Measurements from ENCODE around the gene STAM.
"Not testable (repeated sequence)": the region's sequence is repeated elsewhere in the genome, so short reads cannot be mapped to it uniquely, and the experiment has no call there.

The STAM gene

GRCh38 chr10:17643755-17644484, at the start of gene STAM:
Gene STAM, plus strand, starts transcription at chr10:17644151. Its CDS starts 189 bp downstream, at chr10:17644340.
- DNase-seq = peak; percentile 93

- no peak for DNase-seq
These were observed 46.6 kb upstream of the STAM start for GRCh38 chr10:17597386-17597785.

GRCh38 chr10:17599089-17599488, 44.9 kb upstream of the STAM start:
- peak; percentile 29 for DNase-seq

GRCh38 chr10:17605936-17606335, 38.0 kb upstream of the STAM start:
- no peak for DNase-seq

- DNase-seq = no peak
These were observed 37.4 kb upstream of the STAM start for GRCh38 chr10:17606547-17607040.

GRCh38 chr10:17607060-17607459, 36.9 kb upstream of the STAM start:
- no peak for DNase-seq

GRCh38 chr10:17607603-17608332, 36.2 kb upstream of the STAM start:
- peak; percentile 65 for DNase-seq

- DNase-seq = no peak
These were observed 34.4 kb upstream of the STAM start for GRCh38 chr10:17609523-17610079.

GRCh38 chr10:17616403-17617030, 27.4 kb upstream of the STAM start:
- DNase-seq = no peak

- peak; percentile 62 for DNase-seq
These were observed 26.7 kb upstream of the STAM start, which contains the start of gene HACD1 for GRCh38 chr10:17617031-17617911. Gene HACD1, minus strand, starts transcription at chr10:17617374. Its CDS starts 35 bp downstream, at chr10:17617339.

- DNase-seq = no peak
These were observed 21.9 kb upstream of the STAM start for GRCh38 chr10:17622061-17622460.

GRCh38 chr10:17624996-17625395, 19.0 kb upstream of the STAM start:
- DNase-seq = no peak

GRCh38 chr10:17626656-17627055, 17.3 kb upstream of the STAM start:
- DNase-seq = no peak

GRCh38 chr10:17632590-17632989, 11.4 kb upstream of the STAM start:
- DNase-seq = not testable (repeated sequence)

- no peak for DNase-seq
These were observed 10.6 kb upstream of the STAM start for GRCh38 chr10:17633353-17633752.

- no peak for DNase-seq
These were observed 6.1 kb upstream of the STAM start for GRCh38 chr10:17637869-17638268.

GRCh38 chr10:17640331-17640816, 3.6 kb upstream of the STAM start:
- DNase-seq = no peak

GRCh38 chr10:17643339-17643754, 604 bp upstream of the STAM start:
- DNase-seq = no peak

- no peak for DNase-seq
These were observed 563 bp downstream of the STAM start for GRCh38 chr10:17644485-17644943.

GRCh38 chr10:17645621-17646345, 1.8 kb downstream of the STAM start:
- peak; percentile 54 for DNase-seq

GRCh38 chr10:17647326-17647725, 3.4 kb downstream of the STAM start:
- no peak for DNase-seq

Measured in CD4-positive, alpha-beta T cell treated with Interleukin-21 for 1 hour (primary cell).